ENCODE measurements around the gene FOSL2. TPM values are rescaled to one million over a fixed set of nuclear protein-coding genes. Genes with fewer than 3 reads are reported as not detected.

The FOSL2 gene
- total RNA-seq, 2 donors from 2014 or later: 66.6 to 140 TPM

DNA sequence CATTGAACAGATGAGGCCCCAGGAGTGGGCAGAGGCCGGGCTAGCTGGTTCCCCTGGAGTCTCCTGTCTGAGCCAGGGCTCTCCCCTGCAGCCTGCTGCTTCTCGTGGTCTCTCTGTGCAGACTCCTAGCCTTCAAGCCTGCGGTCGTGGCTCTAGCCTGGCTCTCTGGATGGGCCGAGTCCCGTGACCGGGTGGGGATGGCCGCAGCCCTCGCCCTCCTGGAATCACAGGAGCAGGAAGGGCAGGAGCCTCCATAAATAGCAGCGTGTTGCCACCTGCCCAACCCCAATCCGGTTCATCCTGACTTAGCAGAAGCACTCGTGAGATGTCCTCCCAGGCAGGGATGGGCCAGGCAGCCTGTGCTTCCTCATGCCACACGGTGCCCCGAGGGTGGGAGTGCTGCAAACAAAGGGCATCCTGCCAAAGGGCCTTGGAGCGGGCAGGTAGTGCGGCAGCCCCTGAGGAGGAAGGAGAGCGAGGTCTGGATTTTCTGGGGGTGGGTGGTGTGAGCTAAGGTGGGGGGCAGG, 43.9 kb downstream of the FOSL2 start:
- ATAC-seq: peak in 1 of 2 donors; percentile 31
- intact Hi-C loops (cut with DNase I): no loop called here
- no peak for DNase-seq

DNA sequence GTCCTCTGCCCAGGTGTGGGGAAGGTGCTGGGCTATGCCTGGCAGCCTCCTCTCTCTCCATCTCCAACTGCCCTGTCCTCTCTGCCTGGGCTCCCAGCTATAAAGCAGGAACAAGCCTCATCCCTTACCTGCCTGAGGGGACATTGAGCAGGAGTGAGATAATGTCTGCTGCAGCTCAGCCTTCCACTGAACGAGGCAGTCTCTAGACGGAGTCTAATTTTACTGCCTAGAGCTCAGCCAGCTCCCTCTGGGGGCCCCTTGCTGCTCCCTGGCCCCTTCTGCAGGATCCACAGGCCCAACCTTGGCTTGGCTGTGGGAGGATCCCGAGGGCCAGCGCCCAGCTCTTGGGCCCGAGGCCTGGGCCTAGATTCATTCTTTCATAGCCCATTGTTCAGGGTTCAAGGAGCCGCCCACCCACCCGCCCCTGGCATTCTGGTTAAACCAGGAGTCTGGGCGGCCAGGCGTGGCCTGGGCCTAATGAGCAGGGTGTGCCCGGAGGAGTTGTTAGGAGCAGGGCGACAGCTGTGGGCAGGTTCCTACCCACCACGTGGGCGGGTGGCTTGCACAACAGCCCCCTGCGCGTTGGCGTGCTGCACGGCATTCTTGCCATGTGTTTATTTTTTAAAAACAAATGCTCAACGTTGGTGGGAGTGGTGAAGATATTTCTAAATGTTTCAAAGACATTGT, 44.6 kb downstream of the FOSL2 start:
- DNase-seq: no peak
- peak in 1 of 2 donors; percentile 62 for ATAC-seq
- intact Hi-C loops (cut with DNase I): no loop called here

DNA sequence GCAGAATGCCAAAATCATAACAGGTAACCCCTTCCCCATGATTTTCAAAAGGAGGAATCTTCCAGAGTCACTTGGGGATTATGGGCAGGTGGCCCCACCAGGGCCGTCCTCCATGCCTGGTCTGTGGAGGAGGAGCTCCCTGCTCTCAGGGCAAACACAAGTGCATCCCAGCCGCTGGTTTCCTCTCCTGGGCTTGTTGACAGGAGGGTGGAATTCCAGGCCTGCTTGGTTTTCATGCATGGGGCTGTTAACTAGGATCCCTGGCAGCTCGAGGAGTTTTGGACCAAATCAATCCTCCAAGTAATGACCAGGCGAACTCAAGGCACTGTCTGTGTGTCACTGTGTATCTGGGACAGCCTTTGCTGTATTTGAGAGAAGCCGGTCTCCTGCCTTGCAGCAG, 45.3 kb downstream of the FOSL2 start:
- DNase-seq (no peak), ATAC-seq (no peak)
- intact Hi-C loops (cut with DNase I): no loop called here

DNA sequence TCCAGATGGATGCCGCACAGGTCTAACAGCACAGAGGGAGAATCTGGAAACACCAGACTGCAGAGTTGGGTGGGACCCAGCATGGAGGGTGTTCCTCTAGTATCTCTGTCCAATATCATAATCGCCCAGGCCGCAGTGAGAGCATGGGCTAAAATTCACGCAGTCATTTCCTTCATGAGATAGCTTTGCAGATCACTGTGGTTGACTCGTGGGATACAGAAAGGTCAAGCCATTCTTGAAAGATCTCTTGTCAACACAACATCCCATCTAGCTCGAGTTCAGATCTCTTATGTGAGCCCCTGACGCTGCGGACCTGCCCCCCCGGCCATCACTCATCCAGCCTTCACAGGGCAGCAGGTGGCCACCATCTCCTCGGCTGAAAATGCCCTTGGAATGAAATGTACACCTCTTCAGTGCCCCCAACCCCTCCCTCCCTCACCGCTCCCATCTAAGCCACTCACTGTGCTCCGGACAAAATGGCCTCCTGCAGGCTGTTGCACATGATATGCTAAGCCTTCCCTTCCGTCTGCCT, 45.9 kb downstream of the FOSL2 start:
- intact Hi-C loops (cut with DNase I): no loop called here
- ATAC-seq (no peak), DNase-seq (no peak)

DNA sequence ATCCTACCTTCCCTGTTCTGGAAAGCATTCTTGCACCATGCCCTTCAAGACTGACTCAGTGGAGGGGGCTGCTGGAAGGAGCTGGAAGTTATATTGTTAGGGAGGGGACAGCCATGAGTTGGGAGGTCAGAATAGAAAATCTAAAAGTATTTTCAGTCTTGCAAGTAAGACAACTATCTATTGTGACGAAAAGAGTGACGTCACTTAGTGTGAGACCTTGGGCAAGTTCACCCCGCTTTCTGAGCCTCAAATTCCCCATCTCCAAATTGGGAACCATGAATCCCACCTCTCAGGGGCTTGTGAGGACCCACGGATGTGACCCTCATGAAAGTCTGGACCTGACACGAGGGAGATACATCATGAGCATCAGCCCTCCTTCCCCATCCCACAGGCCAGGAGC, 46.5 kb downstream of the FOSL2 start:
- DNase-seq (no peak), ATAC-seq (no peak)
- intact Hi-C loops (cut with DNase I): no loop called here

DNA sequence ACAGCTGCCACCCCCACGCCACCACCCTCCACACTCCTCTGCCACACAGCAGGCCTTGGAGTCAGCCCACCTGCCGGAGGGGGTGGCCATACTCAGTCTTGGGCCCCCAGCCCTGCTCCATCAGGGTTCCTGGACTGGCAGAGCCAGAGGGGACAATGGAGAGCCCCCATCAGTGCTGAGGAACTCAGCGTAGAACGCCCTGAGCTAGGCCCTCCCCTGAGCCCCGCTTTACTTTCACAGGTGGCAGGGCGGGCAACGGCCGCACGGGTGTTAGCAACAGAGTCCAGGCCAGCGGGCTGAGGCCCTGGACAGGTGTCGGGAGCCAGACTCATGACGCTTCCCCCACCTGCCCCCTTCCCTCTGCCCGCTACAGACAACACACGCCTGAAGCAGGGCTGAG, 47.1 kb downstream of the FOSL2 start:
- ATAC-seq (no peak), DNase-seq (no peak)
- intact Hi-C loops (cut with DNase I): no loop called here

DNA sequence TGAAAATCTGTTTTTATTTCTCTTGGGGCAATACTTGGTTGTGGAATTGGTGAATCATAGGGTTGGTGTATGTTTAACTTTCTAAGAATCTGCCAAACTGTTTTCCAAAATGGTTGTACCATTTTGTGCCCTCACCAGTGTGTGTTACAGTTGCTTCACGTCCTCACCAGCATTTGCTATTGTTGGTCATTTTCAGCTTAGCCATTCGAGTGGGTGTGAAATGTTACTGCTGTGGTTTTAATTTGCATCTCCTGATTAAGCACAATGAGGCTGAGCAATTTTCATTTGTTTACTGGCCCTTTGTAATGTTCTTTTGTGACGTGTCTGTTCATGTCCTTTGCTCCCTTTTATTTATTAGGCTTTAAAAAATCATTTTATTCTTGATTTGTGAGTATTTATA, 49.7 kb downstream of the FOSL2 start:
- intact Hi-C loops (cut with DNase I): no loop called here
- ATAC-seq: no peak
- no peak for DNase-seq

DNA sequence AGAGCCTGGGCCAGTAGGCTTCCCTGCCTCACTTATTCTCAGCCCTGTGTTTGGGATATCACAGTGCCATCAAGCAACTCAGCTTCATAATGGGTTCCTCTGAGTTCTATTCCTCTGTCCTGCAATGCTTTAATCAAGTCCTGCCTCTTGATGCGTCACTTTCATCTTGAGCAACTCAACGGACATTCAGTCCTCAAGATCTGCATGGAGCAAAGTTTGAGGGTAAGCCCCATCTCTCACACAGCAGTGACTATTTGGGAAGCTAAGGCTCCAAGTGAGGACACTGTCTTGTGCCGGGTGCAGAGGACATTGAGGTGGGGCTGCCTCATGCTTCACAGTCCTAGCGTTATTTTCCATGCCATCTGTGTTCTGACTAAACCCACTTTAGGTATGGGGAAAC, 52.3 kb downstream of the FOSL2 start:
- ATAC-seq (no peak), DNase-seq (no peak)
- intact Hi-C loops (cut with DNase I): no loop called here

DNA sequence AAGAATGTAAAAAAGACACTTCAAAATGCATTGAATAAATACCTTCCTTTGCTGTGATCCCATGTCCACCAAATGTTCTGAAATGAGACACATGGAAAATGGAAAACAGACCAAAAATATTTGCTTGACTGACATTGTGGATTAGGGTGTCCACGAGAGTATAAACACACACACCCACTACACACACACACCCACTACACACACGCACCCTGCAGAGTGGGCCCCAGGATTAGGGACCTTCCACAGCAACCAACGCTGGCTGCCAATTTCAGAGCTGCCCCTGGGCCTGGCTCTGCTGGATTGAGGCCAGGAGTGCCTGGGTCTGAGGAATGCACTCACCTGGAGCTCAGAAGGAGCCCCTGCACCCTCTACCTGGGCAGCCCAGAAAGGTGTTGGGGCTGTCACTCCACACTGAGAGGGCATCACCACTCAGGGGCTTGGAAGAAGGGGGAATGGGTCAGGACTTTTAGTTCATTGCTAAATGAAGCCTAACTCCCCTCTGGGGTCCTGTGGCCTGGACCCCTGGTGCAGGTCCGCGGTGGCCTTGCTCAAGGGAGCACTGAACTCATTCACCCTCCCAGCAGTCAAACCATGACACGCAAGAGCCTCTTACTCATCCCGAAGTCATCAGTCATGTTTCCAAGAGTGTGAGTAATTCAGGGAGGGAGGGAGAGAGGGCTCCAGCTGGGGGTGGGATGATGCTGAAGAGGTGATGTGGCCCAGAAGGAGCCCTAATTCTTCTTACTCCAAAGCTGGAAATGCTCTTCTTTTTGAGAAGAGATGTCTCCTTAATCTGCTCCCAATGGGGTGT, 53.0 kb downstream of the FOSL2 start:
- ATAC-seq: peak; percentile 46 to 88
- intact Hi-C loops (cut with DNase I): no loop called here
- DNase-seq: no peak

DNA sequence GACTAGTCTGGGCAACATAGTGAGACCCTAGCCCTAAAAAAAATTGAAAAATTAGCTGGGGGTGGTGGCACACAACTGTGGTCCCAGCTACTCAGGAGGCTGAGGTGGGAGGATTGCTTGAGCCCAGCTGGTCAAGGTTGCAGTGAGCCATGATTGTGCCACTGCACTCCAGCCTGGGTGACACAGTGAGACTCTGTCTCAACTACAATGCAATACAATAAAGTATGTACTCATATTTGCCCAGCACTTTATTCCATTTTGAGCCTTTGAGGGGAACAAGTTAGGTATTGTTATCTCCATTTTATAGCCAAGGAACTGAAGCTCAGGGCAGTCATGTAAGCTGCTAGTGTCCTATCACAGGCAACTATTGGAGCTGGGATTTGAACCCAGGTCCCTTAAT, 53.9 kb downstream of the FOSL2 start:
- no peak for DNase-seq
- ATAC-seq: no peak
- intact Hi-C loops (cut with DNase I): no loop called here

DNA sequence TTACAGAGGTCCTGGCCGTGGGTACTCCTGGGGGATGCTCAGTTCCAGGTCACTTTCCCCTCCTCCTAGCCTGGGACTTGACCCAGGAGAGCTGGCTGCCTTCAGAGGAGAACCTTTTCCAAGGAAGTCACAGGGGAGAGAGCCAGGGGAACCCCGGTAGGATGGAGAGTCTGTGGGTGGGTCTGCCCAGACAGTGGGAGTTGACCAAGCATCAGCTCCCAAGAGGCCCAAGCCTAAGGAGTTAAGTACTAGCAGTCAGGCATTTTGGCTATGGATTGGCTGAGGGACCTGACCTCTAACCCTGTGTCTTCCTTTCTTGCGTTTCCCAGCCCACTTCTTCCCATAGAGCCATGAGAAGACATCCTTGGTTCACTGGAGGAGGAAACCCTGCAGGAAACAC, 54.4 kb downstream of the FOSL2 start:
- no peak for ATAC-seq
- DNase-seq: no peak
- intact Hi-C loops (cut with DNase I): no loop called here

DNA sequence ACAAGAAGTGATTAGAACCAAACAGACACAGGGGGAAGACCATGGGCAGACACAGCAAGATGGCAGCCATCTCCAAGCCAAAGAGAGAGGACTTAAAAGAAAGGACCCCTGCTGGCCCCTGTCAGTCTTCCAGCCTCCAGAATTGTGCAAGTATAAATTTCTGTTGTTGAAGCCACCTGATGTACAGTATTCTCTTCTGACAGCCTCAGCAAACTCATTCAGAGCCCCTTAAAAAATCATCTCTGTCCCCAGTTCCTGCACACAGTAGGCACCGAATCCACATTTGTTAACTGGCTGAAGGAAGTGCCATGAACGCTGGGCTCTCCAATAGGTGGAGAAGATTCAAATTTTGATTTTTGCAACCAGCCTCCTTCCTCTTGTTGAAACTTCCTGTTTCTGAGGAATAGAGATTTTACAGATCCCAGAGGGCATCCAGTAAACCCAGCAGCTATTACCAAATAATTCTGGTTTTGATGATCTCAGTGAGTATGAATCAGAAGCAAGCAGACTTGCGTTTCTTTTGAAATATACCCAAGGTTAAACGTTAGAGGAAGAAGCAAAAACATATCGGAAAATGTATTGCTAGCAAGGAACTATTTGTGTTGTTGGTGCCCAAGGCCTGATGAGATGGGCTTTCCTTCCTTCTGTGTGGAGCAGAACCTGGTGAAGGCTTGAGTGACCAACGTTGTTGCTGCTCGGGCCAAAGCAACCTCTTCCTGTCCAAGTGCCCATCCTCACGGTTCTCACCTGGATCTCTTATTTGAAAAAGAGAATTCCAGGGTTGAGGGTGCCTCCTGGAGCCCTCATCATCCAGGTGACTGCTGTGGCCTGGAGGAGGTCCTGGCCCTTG, 55.5 kb downstream of the FOSL2 start:
- no peak for DNase-seq
- intact Hi-C loops (cut with DNase I): no loop called here
- peak; percentile 24 to 49 for ATAC-seq

DNA sequence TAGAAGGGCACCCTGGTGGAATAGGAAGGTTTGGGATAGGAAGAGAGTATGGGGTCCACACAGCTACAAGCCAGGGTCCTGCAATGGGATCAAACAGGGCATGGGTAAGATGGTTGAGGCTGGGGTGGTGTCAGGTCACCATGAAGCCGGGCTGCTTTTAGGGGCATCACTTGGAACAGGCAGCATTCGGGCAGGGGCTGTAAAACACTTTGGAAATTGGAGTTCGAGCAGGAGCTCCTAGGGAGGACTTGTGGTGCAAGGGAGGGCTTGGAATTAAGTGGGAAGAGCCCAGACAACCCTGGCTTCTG, 56.1 kb downstream of the FOSL2 start:
- intact Hi-C loops (cut with DNase I): no loop called here
- ATAC-seq: no peak
- DNase-seq: no peak

DNA sequence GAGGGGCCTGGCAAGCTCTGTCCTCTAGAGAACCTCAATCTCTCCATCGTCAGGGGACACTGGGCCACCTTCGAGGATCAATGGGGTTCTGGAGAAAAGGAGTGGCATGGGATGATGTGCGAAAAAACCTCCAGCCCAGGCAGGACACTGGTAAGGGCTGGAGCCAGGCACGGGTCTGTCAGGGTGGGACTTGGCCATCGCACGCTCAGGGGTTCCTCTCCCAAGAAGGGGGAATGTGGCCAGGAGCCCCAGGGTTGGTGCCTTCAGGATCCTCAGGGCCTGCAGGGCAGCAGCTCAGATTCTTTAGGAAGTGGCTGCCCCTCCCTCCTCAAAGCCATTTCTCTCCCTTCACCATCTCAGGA, 56.4 kb downstream of the FOSL2 start:
- peak in 1 of 2 donors; percentile 1 for ATAC-seq
- DNase-seq: no peak
- intact Hi-C loops (cut with DNase I): no loop called here

DNA sequence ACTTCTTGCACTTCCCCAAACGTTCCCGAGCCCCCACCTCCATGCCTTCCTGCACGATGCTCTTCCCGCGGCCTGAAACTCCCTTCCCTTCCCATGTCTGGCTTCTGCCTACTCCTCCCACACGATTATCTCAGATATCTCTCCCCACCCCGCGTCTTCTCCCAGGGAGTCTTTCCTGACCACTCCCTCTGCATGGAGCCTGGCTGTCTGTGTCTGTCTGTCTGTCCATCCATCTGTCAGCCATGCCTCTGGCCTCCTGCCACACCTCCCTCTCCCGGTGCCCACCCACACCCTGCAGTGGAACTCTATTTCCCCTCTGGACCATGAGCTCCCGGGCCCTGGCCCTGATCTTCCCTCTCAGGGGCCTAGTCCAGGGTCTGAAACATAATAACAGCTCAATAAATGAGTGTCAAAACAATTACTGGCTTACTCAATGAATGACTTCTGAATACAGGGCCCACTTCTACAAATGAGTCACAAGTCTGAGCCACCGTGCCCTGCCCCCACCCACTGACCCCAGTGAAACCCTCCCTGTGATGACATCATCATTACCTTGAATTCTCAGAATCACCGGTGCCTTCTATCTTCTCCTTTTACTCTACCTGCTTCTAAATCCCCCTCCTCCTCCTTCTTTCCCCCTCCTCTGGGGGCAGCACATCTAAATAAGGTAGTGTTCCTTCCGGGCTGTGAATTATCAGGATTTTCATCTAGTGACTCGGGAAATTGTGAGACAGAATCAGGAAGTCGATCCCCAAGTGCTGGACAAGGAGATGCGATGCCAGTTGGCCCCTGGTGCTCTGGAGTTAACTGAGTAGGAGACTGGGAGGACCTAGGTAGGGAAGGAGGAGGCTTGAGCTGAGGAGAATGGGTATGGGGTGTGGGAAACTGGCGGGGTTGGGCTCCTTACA, 57.1 kb downstream of the FOSL2 start:
- DNase-seq (no peak), ATAC-seq (peak in 1 of 2 donors; percentile 41)
- intact Hi-C loops (cut with DNase I): loop anchor here (5.0 kb wide), 2 partner anchors 697 to 747 kb away; no protein-coding TSS in a partner anchor

DNA sequence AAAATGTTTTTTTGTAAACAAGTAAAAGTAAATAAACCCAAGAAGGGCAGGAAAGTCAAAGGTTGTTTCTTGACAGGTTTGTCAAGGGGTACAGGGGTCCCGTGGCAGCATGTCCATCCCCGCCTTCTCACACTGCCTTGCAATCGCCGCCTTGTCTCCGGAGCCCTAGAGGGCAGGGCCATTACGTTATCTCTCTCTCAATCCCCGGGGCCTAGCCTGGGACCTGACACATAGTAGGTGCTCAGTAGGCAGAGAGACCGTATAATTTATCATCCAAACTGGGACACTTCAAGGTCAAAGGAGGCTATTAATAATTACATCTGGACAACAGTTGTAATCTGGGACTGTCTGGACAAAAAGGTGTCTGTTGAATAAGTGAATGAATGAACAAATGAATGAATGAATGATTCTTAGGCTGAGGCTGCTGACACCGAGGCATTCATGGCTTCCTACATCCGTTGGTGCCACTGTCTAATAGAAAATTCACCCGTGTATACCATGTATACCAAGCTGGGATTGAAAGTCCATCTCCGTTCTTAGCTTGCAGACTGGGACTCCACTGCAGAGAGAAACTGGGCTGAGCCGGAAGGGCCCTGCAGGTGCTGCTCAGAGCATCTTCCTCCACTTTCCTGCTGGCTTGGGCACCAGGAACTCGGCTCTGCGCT, 58.4 kb downstream of the FOSL2 start:
- ATAC-seq (no peak), DNase-seq (no peak)
- intact Hi-C loops (cut with DNase I): loop anchor here (5.0 kb wide), 2 partner anchors 699 to 749 kb away; no protein-coding TSS in a partner anchor

DNA sequence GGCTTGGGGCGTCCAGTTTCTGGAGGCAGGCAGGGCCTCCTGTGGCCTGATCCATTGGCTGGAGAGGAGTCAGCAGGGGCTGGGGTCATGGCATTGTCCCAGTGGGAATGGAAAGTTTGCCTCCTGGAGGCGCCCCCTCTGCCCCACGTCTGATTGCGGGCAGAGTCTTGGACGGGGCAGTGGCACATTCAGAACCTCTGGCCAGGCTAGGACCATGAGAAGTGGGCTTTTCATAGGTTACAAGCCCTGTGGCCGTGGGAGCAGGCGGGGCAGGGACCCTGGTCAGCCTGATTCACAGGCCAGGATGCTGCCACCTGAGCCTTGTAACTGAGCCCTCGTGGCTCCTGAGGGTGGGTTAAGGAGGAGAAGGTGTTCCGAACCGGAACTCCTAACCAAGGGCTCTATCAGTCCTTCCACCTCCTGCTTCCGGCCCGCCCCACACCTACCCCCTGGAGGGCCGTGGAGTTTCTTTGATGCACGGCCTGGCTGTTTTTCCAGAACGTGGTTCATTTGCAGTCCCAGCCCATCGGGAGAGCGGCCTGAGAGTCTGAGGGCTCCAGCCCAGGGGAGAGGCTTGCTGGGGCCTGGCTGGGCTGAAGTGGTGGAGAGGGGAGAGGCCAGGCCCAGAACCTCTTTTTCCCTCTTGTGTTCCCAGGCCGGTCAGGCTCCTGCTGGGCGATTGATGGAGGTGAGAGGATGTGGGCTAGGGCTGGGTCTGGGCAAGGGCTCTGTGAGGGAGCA, 59.3 kb downstream of the FOSL2 start:
- ATAC-seq (no peak), DNase-seq (no peak)
- intact Hi-C loops (cut with DNase I): loop anchor here (2.0 to 5.0 kb wide), 3 partner anchors 700 to 750 kb away; no protein-coding TSS in a partner anchor
